Measurements from ENCODE around the gene SPATS2.

GRCh38 chr12:49336645-49337584, 30.3 kb upstream of the SPATS2 start, which contains the start of gene C1QL4:
- TF ChIP-seq POLR2A (IDR thresholded peaks at IDR 0.05), result no peak
- peak; percentile 41 to 89 (median 68) for TF ChIP-seq CTCF (IDR thresholded peaks at IDR 0.05)
- no peak for TF ChIP-seq EP300 (IDR thresholded peaks at IDR 0.05)

All from ovary (tissue), 3 donors.